Transverse colon (tissue), 3 donors: ENCODE data around the gene BLVRB.

Experiments used
- CTCF ChIP-seq, 5 experiments: fragments of 200-600 bp in 3 of 5; fragments of 450-650 bp in 2 of 5; sonication (generic) in 3 of 5; IDR thresholded peaks; 1 replicate in 2 of 5; 2 replicates in 3 of 5; pipeline ENCODE4 v1.5.1; 2016 to 2017; ENCODE audit warnings: antibody characterized with exemption in 5 of 5, inconsistent platforms in 3 of 5, mild to moderate bottlenecking in 2 of 5, moderate library complexity in 1 of 5
- POLR2A ChIP-seq: fragments of 450-650 bp; IDR thresholded peaks from one replicate; pipeline ENCODE4 v1.6.1; 2016; ENCODE audit warnings: antibody characterized with exemption, mild to moderate bottlenecking, moderate library complexity

- no peak for TF ChIP-seq POLR2A
- no peak for TF ChIP-seq CTCF (IDR thresholded peaks at IDR 0.05)
Observed at GRCh38 chr19:40502081-40502480, 36.5 kb upstream of the BLVRB start.
